Activated T-cell treated with anti-CD3 and anti-CD28 coated beads for 4 hours (primary cell): ENCODE results near the gene TSKS.

Source experiments
- DNase-seq: peaks from one replicate; pipeline ENCODE4 v3.0.0-alpha.2; 2020

TSKS gene, protein sequence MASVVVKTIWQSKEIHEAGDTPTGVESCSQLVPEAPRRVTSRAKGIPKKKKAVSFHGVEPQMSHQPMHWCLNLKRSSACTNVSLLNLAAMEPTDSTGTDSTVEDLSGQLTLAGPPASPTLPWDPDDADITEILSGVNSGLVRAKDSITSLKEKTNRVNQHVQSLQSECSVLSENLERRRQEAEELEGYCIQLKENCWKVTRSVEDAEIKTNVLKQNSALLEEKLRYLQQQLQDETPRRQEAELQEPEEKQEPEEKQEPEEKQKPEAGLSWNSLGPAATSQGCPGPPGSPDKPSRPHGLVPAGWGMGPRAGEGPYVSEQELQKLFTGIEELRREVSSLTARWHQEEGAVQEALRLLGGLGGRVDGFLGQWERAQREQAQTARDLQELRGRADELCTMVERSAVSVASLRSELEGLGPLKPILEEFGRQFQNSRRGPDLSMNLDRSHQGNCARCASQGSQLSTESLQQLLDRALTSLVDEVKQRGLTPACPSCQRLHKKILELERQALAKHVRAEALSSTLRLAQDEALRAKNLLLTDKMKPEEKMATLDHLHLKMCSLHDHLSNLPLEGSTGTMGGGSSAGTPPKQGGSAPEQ

DNA sequence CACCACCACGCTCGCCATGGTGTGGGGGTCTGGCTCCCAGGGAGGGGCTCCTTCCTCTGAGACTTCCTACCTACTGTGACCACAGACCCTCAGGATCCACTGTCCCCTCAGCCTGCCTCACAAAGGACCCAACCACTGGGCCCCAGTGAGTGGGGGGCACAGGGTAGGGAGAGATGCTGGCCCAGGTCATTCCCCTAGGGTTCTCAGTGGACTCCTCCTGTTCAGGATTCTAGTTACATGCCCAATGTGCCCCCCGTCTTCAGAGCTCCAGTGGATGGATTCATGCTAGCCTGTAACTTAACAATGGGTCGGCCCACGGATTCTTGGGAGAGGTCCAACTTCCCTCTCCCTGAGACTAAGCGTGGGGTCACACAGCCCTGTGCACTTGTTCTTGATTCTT is at the start of gene TSKS:
TSS of gene TSKS (minus strand) at position 77 of the 400 bp plus-strand sequence. CDS start at position 18, 59 bp downstream.
- no peak for DNase-seq

DNA sequence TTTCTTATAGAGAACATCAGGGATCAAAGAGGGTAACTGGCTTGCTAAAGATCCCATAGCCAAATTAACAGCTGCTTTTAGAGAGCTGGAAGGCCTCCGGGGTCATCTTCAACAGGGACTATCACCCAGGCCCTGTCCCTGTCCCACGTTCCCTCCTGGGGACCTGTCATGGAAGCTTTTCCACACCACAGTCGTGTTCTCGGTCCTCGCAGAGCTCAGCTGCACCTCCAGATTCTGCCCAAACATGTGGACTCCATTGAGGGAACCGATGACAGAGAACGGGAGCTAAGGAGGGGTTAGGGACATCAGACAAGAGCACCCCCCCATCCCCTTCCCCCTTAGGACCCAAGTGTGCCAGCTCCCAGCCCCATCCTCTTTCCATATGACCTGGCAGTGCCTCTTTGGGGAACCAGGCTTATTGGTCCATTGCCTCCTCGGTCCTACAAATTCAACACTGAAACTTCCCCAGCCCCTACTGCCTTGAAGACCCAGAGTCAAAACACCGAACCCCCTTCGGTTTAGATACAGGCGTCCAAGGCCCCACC is 49.4 kb upstream of the TSKS start:
- DNase-seq = no peak

DNA sequence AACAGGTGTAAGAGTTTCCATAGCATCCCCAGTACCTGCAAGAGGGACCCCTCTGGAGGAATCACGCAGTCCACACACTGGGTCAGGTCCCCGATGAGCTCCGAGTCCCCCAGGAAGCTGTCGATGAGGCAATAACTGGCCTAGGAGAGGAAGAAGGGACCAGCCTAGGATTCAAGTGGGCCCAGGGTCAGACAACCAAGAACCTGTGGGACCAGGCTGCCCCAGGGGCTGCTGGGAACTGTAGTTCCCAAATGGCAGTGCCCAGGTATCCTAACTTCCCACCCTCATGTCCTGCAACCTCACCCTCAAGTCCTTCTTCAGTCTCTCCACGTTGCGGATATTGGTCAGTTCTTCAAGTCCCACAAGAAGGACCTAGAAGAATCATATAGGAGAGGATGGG is 48.2 kb upstream of the TSKS start:
- DNase-seq = no peak

DNA sequence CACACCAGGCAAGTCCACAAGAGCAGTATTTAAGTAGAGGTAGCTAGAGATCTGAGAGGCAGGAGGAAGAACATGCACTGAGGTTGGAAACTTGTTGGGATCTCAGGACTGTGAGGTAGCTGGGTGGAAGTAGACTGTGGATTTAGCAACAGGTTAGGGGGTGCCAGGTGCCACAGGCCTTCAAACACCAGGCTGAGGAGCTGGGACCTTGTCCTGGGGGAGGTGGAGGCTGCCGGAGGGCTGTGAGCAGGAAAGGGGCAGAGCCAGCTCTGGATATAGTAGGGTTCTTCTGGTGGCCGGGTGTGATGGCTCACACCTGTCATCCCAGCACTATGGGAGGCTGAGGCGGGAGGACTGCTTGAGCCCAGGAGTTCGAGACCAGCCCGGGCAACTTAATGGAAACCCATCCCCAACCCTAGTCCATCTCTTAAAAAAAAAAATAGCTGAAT is 46.9 kb upstream of the TSKS start:
- no peak for DNase-seq

DNA sequence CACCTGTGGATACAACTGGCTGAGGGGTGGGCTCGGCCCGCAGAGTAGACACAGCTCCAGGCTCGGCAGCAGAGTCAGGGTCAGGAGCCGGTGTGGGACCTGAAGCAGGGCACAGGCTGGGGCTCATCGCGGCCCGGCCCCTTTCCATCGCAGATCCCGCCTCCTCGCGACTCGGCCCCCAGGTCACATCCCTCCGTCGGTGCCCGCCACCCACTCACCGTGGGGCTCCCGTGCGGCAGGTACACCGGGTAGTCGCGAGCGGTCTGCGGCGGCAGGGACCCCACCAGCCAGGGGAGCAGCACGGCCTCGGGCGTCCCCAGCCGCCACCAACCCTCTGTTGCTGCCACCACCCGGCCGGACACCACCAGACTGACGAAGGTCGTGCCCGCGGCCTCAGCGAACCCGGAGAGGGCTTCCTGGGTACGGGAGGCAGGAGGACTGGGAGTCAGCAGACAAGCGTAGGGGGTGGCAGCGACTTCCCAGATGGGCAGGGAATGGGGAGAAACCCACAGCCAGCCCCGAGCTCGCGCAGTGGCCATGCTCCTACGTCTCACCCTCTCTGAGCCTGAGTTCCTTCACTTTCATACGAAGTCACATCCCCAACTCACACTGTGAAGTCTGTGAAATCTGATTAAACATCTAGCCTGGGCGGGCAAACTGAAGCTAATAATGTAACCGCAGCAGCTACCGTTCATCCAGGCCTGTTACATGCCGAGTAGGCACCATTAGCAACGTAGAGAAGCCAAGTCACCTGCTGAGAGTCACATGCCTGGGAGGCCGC is 46.2 kb upstream of the TSKS start:
- peak; percentile 24 for DNase-seq

DNA sequence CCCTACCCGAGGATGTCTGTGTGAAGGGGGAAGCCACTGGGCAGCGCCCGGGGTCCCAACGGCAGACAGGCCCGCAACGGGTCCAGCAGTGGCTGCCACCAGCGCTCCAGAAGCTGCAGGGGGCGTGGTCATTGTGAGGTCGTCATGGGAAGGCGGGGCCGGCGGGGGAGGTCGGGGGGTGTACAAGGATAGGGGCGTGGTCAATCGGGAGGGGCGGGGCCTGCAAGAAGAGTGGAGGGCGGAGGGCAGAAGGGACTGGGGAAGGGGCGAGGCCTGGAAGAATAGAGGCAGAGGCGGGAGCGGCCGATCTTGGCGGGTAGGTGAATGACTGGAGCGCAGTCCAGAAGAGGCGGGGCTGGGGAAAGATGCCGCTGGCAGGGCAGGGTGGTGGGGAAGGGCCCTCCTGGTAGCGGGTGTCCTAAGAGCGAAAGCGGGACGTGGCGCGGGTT is 45.6 kb upstream of the TSKS start:
- DNase-seq = peak; percentile 83

DNA sequence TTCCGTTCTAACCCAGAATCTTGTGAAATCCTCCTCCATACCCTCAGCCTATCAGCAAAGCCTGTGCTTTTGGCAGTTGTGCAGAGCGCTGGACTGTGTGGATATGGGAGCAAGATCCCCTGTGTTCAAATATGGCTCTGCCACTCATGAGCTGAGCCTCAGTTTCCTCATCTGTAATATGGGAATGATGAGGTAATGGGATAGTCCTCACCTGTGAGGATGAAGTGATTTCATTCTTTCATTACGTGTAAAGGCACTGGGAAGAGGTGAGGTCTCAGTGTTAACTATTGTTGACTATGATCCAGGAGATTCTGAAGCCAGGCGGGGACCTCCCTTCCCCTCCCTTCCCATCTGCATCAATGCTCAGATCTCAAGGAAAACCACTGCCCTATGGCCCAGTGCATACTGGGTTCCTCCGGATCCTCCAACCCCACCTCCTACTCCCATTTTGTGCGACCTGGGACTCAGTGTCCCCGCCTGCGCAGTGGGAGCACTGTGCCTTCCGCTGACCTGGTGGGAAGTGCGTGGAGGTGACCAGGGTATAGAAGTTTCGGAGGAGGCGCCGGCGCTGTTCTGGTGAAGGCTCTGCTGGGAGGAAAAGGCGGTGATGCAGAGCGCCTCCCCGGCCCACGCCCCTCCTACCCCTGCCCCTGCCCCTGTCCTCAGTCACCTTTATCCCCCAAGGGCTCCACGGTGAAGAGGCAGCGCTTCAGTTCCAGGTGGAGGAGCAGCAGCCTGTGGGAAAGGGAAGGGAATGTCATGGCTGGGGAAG is 45.0 kb upstream of the TSKS start:
- DNase-seq = no peak

DNA sequence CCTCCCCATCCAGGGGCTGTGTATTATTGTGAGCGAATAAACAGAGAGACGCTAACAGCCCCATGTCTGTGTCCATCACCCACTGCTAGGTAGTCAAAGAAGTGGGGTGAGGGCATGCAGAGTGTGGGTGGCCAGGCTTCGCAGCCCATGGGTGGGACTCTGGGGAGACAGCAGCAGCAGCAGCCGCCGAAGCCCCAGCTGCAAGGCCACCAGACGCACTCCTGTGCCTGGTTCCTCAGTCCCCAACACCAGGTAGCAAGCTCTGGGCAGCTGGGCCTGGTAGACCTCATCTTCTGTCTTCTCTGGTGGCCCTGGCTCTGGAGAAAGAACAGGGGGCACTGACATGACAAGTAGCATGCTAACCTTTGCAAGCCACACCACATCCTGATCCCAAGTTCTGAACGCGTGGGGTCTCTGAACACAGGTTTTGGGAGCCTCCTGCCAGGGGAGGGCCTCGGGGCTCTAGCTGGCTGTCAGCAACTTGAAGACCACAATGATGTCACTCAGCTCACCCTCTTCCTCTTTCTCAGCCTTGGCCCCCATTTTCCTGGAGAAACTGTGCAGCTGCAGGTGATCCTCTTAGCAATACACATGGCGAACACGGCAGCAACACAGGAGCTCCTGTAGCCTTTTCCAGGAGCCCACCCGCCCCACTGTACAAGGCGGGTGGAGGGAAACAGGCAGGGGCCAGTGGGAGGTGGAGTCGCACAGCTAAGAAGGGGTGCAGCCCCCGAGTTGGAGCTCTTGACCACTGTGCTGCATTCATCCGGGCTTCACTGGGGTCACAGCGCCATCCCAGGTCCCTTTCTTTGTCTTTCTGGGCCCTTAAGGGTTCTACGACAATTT is 44.2 kb upstream of the TSKS start:
- no peak for DNase-seq

DNA sequence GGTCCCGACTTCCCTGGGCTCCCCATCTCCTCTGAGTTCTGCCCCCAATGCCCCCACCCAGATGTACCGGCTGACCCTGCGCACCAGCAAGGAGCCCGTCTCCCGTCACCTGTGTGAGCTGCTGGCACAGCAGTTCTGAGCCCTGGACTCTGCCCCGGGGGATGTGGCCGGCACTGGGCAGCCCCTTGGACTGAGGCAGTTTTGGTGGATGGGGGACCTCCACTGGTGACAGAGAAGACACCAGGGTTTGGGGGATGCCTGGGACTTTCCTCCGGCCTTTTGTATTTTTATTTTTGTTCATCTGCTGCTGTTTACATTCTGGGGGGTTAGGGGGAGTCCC is 43.5 kb upstream of the TSKS start:
- DNase-seq = no peak

DNA sequence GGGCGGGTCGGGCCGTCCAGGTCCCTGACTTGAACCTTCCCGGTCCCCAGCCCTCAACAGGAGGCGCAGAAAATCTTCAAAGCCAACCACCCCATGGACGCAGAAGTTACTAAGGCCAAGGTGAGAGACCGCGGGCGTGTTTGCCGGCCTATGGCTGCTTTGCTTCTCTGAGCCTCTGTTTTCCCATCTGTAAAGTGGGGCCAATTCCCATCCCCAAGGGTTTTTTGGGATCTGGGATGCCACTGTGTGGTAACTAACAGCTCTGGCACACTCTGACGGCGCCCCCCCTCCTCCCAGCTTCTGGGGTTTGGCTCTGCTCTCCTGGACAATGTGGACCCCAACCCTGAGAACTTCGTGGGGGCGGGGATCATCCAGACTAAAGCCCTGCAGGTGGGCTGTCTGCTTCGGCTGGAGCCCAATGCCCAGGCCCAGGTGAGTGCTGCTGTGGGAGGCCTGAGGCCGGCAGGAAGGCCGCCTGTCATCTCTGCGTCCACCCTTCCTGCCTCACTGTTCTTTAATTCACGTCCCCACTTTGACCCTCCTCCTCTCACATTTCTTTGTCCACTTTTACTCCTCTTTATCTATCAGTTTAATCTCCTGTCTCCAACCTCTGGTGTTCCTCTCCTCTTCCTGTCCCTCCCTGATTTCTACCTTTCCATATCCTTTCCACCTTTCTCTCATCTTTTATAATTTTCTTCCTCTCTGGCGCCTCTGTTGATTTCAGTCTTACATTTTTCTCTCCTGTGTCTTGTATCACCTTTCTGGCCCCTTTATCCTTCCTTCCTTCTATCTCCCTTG is 42.9 kb upstream of the TSKS start:
- no peak for DNase-seq

DNA sequence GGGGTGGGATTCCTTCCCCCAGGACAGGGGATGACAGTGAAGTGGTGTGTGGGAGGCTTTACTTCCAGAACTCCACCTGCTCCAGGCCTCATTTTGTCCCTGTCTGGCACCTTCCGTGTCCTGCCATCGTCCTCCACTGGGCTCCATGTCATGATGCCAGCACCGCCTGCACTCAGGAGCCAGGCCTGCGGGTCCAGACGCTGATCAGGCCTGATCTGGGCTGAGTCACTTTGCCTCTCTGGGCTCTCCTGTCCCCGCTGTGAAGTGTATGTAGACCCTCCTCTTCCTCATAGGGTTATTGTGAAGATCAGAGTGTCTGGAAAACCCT is 40.4 kb upstream of the TSKS start:
- DNase-seq = no peak

DNA sequence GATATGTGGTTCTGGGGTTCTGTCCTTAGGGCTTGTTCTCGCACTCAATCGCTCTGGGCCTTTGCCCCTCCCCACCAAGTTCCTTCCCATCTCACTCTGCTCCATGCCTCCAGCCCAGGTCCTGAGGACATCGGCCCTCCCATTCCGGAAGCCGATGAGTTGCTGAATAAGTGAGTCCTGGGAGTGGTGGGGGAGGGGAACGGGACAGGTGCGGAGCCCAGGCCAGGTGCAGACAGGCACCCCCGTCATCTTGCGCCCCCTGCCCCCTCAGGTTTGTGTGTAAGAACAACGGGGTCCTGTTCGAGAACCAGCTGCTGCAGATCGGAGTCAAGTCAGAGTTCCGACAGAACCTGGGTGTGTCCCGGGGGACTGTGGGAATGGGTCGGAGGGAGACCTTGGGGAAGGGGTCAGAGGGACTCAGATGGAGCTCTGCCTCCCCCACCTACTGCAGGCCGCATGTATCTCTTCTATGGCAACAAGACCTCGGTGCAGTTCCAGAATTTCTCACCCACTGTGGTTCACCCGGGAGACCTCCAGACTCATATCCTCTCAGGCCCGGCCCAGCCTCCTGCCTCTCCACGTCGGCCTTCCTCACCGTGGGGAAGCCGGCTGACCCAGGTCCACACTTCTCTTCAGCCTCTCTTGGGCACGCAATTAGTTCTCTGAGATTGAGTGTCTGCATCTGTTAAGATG is 39.9 kb upstream of the TSKS start:
- no peak for DNase-seq

DNA sequence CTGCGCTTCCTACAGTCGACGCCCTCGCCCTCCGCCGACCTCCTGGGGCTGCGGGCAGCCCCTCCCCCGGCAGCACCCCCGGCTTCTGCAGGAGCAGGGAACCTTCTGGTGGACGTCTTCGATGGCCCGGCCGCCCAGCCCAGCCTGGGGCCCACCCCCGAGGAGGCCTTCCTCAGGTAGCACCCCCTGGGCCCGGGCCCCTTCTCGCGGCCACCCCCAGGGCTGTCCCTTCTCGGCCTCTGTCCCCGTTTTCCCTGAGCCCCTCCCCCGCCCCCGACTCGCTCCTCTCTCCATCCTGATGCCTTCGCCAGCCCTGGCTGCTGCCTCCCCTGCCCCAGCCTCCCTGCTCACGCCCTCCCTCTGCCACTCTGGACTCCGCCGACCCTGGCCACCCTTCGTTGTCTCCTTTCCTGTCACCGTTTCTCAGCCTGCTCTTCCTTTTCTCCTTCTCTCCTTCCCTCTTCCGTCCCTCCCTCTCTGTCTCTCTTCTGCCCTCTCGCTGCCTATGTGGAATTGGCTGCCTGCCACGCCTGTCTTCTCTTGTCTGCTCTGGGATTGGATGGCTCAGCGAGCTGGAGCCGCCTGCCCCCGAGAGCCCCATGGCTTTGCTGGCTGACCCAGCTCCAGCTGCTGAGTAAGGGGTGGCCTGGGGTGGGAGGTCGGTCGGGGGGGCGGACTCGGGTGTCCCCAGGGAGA is 39.0 kb upstream of the TSKS start:
- DNase-seq = no peak

DNA sequence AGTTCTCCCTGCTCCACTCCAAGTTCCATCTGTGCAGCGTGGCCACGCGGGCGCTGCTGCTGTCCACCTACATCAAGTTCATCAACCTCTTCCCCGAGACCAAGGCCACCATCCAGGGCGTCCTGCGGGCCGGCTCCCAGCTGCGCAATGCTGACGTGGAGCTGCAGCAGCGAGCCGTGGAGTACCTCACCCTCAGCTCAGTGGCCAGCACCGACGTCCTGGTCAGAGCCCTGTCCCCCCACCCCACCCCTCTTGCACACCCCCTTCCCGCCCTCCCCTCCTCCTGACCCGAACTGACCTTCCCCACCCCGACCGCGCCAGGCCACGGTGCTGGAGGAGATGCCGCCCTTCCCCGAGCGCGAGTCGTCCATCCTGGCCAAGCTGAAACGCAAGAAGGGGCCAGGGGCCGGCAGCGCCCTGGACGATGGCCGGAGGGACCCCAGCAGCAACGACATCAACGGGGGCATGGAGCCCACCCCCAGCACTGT is 38.3 kb upstream of the TSKS start:
- DNase-seq = no peak

DNA sequence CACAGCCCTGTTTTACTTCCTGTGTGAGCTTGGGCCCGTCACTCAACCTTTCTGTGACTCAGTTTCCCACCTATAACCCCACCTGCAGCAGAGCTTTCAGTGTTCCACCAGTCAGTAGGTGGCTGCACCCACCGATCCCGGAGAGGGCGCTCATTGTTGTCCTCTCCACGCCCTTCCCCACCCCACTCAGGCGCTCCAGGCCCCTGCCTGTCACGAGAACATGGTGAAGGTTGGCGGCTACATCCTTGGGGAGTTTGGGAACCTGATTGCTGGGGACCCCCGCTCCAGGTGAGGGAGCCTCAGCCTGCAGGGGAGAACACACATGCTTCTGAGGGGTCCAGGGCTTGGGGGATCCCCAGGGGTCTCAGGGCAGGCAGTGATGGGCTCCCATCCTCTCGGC is 37.7 kb upstream of the TSKS start:
- DNase-seq = no peak

DNA sequence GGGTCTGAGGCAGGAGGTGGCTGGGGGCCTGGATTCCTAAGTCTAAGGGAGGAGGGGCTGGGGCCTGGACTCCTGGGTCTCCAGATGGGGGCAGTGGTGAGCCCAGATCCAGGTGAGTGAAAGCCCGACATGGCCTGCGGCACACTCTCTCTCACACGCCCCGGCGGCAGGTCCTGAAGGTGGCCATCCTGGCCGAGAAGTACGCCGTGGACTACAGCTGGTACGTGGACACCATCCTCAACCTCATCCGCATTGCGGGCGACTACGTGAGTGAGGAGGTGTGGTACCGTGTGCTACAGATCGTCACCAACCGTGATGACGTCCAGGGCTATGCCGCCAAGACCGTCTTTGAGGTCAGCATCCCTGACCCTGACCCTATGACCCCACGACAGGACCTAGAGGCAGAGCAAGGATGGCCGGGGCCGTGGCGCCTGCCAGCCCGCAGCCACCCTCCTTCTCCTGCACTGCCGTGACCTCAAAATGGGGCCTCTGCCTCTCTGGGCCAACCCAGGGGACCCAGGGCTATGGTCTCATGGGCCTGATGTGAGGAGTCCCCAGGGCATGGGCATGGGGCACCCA is 36.8 kb upstream of the TSKS start:
- DNase-seq = no peak

DNA sequence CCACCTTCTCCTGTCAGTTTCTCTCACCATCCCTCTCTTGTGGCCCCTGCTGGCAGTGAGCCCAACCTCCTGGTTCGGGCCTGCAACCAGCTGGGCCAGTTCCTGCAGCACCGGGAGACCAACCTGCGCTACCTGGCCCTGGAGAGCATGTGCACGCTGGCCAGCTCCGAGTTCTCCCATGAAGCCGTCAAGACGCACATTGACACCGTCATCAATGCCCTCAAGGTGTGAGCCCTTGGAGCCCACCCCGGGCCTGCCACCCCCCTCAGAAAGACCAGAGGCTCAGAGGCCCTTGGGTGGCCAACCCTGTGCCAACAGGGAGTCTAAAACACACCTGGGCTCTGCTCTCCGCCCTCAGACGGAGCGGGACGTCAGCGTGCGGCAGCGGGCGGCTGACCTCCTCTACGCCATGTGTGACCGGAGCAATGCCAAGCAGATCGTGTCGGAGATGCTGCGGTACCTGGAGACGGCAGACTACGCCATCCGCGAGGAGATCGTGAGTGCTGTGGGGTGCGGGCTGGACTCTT is 36.2 kb upstream of the TSKS start:
- no peak for DNase-seq

DNA sequence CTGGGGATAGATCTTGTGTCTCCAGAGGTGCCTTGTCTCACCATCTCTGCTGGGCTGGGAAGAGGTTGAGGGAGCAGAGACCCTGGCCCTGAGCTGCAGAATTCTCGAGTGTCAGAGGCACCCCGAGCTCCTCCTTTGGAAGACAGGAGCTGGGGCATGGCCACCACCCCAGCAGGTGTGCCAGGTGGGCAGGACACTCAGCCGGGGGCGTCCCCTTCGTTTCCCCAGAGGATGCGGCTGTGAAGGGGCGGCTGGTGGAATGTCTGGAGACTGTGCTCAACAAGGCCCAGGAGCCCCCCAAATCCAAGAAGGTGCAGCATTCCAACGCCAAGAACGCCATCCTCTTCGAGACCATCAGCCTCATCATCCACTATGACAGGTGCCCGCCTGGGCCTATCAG is 35.5 kb upstream of the TSKS start:
- DNase-seq = no peak

DNA sequence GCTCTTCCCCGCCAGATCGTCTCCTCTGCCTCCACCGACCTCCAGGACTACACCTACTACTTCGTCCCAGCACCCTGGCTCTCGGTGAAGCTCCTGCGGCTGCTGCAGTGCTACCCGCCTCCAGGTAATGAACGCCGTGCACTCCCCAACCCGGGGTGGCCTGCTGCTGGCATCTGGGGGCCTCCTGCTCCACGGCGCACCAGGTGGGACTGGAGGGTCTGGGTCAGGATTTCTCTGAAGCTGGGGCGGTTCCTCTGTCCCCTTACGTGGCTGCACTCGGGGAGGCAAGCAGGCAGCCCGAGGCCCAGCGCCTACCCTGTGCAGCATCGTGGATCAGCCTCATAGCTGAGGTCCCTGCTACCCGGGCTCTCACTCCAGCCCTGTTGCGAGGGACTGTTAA is 32.5 kb upstream of the TSKS start:
- DNase-seq = no peak
